Common myeloid progenitor, CD34-positive (primary cell): Measurements from ENCODE around the gene DNAJB13.
A peak's percentile ranks its signal among the peaks of the same experiment; 100 is the strongest.

ENCODE experiments used
- CTCF ChIA-PET: fragments of 350-600 bp; sonication (Branson Sonifier 250); formaldehyde crosslinking; loops from one replicate; lab custom pipeline; 2021; ENCODE audit warnings: antibody characterized with exemption; lab: Charles Lee
- POLR2A ChIA-PET: fragments of 350-600 bp; sonication (Branson Sonifier 250); formaldehyde crosslinking; loops from one replicate; lab custom pipeline; 2021; ENCODE audit warnings: antibody characterized with exemption; lab: Charles Lee
- DNase-seq, 3 donors: peaks; one replicate each; pipeline versions ENCODE4 v3.0.0 to v3.0.0-alpha.2; 2013
- H3K27ac ChIP-seq, 2 experiments: 1 replicate in 1 of 2; 2 replicates in 1 of 2; pipeline ENCODE4 v1.7.0; 2013; ENCODE audit warnings: inconsistent platforms in 2 of 2, low read length in 2 of 2, mild to moderate bottlenecking in 2 of 2, low read depth in 1 of 2, moderate library complexity in 1 of 2; ENCODE audit not compliant: severe bottlenecking in 2 of 2, insufficient read depth in 1 of 2, poor library complexity in 1 of 2
- H3K27me3 ChIP-seq, 5 experiments: replicated peaks in 2 of 5; 1 replicate in 3 of 5; 2 replicates in 2 of 5; pipeline versions ENCODE4 v1.6.1 to v1.7.0; 2013; ENCODE audit warnings: low read length in 4 of 5, mild to moderate bottlenecking in 2 of 5, moderate library complexity in 2 of 5, inconsistent platforms in 1 of 5; ENCODE audit not compliant: insufficient read depth in 5 of 5, control insufficient read depth in 4 of 5
- H3K36me3 ChIP-seq, 4 experiments: 1 replicate in 2 of 4; 2 replicates in 2 of 4; pipeline versions ENCODE4 v1.6.1 to v1.7.0; 2013; ENCODE audit warnings: low read length in 3 of 4, control low read depth in 1 of 4, mild to moderate bottlenecking in 1 of 4; ENCODE audit not compliant: control insufficient read depth in 4 of 4, insufficient read depth in 4 of 4
- H3K4me1 ChIP-seq, 4 experiments: 1 replicate in 3 of 4; 2 replicates in 1 of 4; pipeline versions ENCODE4 v1.6.1 to v1.7.1; 2013; ENCODE audit warnings: low read length in 3 of 4, mild to moderate bottlenecking in 3 of 4, control low read depth in 1 of 4, inconsistent platforms in 1 of 4, moderate library complexity in 1 of 4; ENCODE audit not compliant: control insufficient read depth in 4 of 4, insufficient read depth in 4 of 4; ENCODE audit errors: control extremely low read depth in 1 of 4
- H3K4me3 ChIP-seq, 7 experiments: 1 replicate in 4 of 7; 2 replicates in 3 of 7; pipeline versions ENCODE4 v1.5.1 to v1.7.0; 2013; ENCODE audit warnings: mild to moderate bottlenecking in 7 of 7, low read length in 6 of 7, moderate library complexity in 6 of 7, inconsistent platforms in 2 of 7, low read depth in 2 of 7, control low read depth in 1 of 7; ENCODE audit not compliant: insufficient read depth in 4 of 7, control insufficient read depth in 1 of 7; ENCODE audit errors: extremely low read depth in 1 of 7
- H3K9me3 ChIP-seq, 5 experiments: 1 replicate in 4 of 5; 2 replicates in 1 of 5; pipeline versions ENCODE4 v1.6.1 to v1.7.1; 2013; ENCODE audit warnings: low read length in 4 of 5, mild to moderate bottlenecking in 2 of 5, inconsistent platforms in 1 of 5, low read depth in 1 of 5, moderate library complexity in 1 of 5; ENCODE audit not compliant: control insufficient read depth in 4 of 5, insufficient read depth in 2 of 5; ENCODE audit errors: control extremely low read depth in 1 of 5
- WGBS: methylation state at CpG from one replicate; pipeline ENCODE4 v1.1.5; 2013; ENCODE audit not compliant: insufficient coverage; 5-methylcytosine and 5-hydroxymethylcytosine counted together

DNAJB13 gene

GRCh38 chr11:73996161-73996747 lies 45.4 kb downstream of the DNAJB13 start:
- no peak for DNase-seq
- Histone ChIP-seq H3K4me3 (no peak overlapping the region), H3K9me3 (no peaks in the 10 kb centered on the region), H3K36me3 (peaks cover 0 to 6% (median 0%) of the 10 kb centered on the region in 4 experiments), H3K27me3 (no peaks in the 10 kb centered on the region), H3K4me1 (peaks cover 4 to 19% (median 10%) of the 10 kb centered on the region in 4 experiments), H3K27ac (peak overlapping the region in 1 of 2 experiments; percentile 90)
- POLR2A ChIA-PET = interaction anchor here (0.5 to 2.1 kb wide), 3 partner anchors 13 to 25 kb away, joined by 3 to 14 read pairs (median 3); partner anchors contain the start of gene UCP2
- CTCF ChIA-PET = no interaction called here
- whole genome bisulfite sequencing = 100% methylated on average over 4 of the region's 4 CpGs

GRCh38 chr11:73997120-73997770 lies 46.4 kb downstream of the DNAJB13 start:
- Histone ChIP-seq H3K27ac (no peak overlapping the region), H3K27me3 (no peaks in the 10 kb centered on the region), H3K4me3 (no peak overlapping the region), H3K36me3 (peaks cover 0 to 8% (median 1%) of the 10 kb centered on the region in 4 experiments), H3K9me3 (no peaks in the 10 kb centered on the region), H3K4me1 (peaks cover 4 to 19% (median 10%) of the 10 kb centered on the region in 4 experiments)
- POLR2A ChIA-PET = interaction anchor here (1.2 to 1.6 kb wide), 2 partner anchors 15 to 26 kb away, joined by 3 to 6 read pairs; partner anchors contain the start of gene UCP2
- 80% methylated on average over 6 of the region's 6 CpGs for WGBS
- CTCF ChIA-PET = interaction anchor here (0.9 to 2.0 kb wide), 4 partner anchors 17 to 35 kb away, joined by 3 to 7 read pairs (median 4); no protein-coding TSS in a partner anchor
- no peak for DNase-seq

- POLR2A ChIA-PET = no interaction called here
Measured at GRCh38 chr11:73998846-73999575, 48.2 kb downstream of the DNAJB13 start.

GRCh38 chr11:73999581-74000306 lies 48.9 kb downstream of the DNAJB13 start:
- WGBS = 97% methylated on average over 7 of the region's 8 CpGs
- Histone ChIP-seq H3K9me3 (no peaks in the 10 kb centered on the region), H3K27me3 (no peaks in the 10 kb centered on the region), H3K27ac (no peak overlapping the region), H3K4me1 (peaks cover 4 to 24% (median 17%) of the 10 kb centered on the region in 4 experiments), H3K36me3 (peaks cover 0 to 19% (median 15%) of the 10 kb centered on the region in 4 experiments), H3K4me3 (no peak overlapping the region)
- ChIA-PET POLR2A (no interaction called here), CTCF (no interaction called here)
- no peak for DNase-seq

More at GRCh38 chr11:73998846-73999575, 48.2 kb downstream of the DNAJB13 start:
- H3K4me3 ChIP-seq = no peak overlapping the region
- peaks cover 0 to 19% (median 14%) of the 10 kb centered on the region in 4 experiments for H3K36me3 ChIP-seq
- no peak overlapping the region for H3K27ac ChIP-seq
- no peak for DNase-seq
- no peaks in the 10 kb centered on the region for H3K9me3 ChIP-seq
- 100% methylated on average over 1 of the region's 13 CpGs for WGBS
- CTCF ChIA-PET = no interaction called here
- no peaks in the 10 kb centered on the region for H3K27me3 ChIP-seq
- H3K4me1 ChIP-seq = peaks cover 4 to 22% (median 12%) of the 10 kb centered on the region in 4 experiments

- Histone ChIP-seq H3K27ac (no peak overlapping the region), H3K9me3 (no peaks in the 10 kb centered on the region), H3K36me3 (peaks cover 0 to 19% (median 15%) of the 10 kb centered on the region in 4 experiments), H3K4me1 (peaks cover 0 to 25% (median 20%) of the 10 kb centered on the region in 4 experiments), H3K4me3 (no peak overlapping the region), H3K27me3 (no peaks in the 10 kb centered on the region)
- WGBS = 98% methylated on average over 10 of the region's 14 CpGs
- no peak for DNase-seq
- CTCF ChIA-PET = no interaction called here
- POLR2A ChIA-PET = no interaction called here
Measured at GRCh38 chr11:74000307-74001133, 49.7 kb downstream of the DNAJB13 start.

- H3K27me3 ChIP-seq = no peaks in the 10 kb centered on the region
- CTCF ChIA-PET = interaction anchor here (1.1 to 2.5 kb wide), 4 partner anchors 10 to 36 kb away, joined by 3 to 7 read pairs (median 5); no protein-coding TSS in a partner anchor
- no peaks in the 10 kb centered on the region for H3K9me3 ChIP-seq
- POLR2A ChIA-PET = interaction anchor here (0.6 to 0.7 kb wide), 2 partner anchors 56 to 130 kb away, joined by 3 read pairs; no protein-coding TSS in a partner anchor
- whole genome bisulfite sequencing = 92% methylated on average over 7 of the region's 7 CpGs
- peaks cover 0 to 19% (median 15%) of the 10 kb centered on the region in 4 experiments for H3K36me3 ChIP-seq
- DNase-seq = no peak
- H3K4me1 ChIP-seq = peaks cover 0 to 26% (median 21%) of the 10 kb centered on the region in 4 experiments
- no peak overlapping the region for H3K4me3 ChIP-seq
- no peak overlapping the region for H3K27ac ChIP-seq
Measured at GRCh38 chr11:74001822-74002286, 51.0 kb downstream of the DNAJB13 start.
